GM18868 (cell line): ENCODE data around the gene PRELID1.

Experiments
- ATAC-seq: cut with Tn5 transposase; IDR thresholded peaks from one replicate; pipeline ENCODE4 v1.9.1; 2021; ENCODE audit warnings: mild to moderate bottlenecking, moderate library complexity; ENCODE audit not compliant: unreplicated experiment

PRELID1 gene

GRCh38 chr5:177355162-177355867 is 51.7 kb downstream of the PRELID1 start:
- ATAC-seq = no peak

DNA sequence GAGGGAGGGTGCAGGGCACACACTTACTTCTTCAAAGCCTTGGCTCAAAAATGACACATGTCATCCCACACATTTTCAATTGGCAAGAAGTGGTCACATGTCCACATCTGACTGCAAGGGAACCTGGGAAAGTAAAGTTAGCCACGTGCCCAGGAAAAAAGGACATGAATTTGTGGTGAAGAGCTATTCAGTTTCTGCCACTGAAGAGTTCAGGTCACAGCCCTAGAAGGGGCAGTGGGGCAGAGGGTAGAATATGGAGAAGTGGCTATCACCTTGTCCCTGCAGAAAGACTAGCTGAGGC is 52.2 kb downstream of the PRELID1 start:
- no peak for ATAC-seq
